ENCODE measurements around the gene STRBP.

DNA sequence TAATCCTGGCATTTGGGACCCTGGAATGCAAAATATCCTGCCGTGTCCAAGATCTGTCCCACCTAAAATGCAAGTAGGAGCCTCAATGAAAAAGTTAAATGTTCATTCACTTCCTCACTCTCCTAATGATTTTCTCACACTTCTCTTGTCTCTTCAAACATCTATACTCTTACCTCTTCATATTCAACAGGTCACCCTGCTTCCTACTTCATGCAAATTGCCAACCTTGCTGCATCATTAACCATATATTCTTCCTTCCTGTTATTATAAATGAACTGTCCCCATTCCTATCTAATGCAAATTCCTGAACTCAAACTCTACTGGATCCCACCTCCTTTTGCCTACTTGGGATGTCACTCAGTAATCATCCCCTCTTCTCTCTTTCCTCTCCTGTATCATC is 74.4 kb downstream of the STRBP start:
- TF ChIP-seq, protein P1, sequence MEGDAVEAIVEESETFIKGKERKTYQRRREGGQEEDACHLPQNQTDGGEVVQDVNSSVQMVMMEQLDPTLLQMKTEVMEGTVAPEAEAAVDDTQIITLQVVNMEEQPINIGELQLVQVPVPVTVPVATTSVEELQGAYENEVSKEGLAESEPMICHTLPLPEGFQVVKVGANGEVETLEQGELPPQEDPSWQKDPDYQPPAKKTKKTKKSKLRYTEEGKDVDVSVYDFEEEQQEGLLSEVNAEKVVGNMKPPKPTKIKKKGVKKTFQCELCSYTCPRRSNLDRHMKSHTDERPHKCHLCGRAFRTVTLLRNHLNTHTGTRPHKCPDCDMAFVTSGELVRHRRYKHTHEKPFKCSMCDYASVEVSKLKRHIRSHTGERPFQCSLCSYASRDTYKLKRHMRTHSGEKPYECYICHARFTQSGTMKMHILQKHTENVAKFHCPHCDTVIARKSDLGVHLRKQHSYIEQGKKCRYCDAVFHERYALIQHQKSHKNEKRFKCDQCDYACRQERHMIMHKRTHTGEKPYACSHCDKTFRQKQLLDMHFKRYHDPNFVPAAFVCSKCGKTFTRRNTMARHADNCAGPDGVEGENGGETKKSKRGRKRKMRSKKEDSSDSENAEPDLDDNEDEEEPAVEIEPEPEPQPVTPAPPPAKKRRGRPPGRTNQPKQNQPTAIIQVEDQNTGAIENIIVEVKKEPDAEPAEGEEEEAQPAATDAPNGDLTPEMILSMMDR (IDR thresholded peaks at IDR 0.05; ENCODE audit: low read depth, low read length, poor library complexity, severe bottlenecking) = no peak
- no peak for TF ChIP-seq EZH2phosphoT487 (IDR thresholded peaks at IDR 0.05; ENCODE audit: borderline replicate concordance, low read length)

Measured in DOHH2 (cell line).